Right renal cortex interstitium (tissue), 3 donors: Measurements from ENCODE around the gene CDHR3. TPM values are rescaled to one million over a fixed set of nuclear protein-coding genes. Genes with fewer than 3 reads are reported as not detected.
A peak's percentile ranks its signal among the peaks of the same experiment; 100 is the strongest.

Experiments used
- DNase-seq, 3 donors: peaks; one replicate each; pipeline ENCODE4 v3.0.0-alpha.2; 2013; ENCODE audit warnings: low read depth in 3 of 3, low spot score in 2 of 3
- polyA plus RNA-seq, 3 donors: library from polyadenylated mRNA; unstranded; fragments of 120-200 nt; gene quantifications; one replicate each; pipeline ENCODE4 v1.2.1, GENCODE V29; 2013; ENCODE audit not compliant: insufficient read length in 3 of 3

CDHR3 gene, protein sequence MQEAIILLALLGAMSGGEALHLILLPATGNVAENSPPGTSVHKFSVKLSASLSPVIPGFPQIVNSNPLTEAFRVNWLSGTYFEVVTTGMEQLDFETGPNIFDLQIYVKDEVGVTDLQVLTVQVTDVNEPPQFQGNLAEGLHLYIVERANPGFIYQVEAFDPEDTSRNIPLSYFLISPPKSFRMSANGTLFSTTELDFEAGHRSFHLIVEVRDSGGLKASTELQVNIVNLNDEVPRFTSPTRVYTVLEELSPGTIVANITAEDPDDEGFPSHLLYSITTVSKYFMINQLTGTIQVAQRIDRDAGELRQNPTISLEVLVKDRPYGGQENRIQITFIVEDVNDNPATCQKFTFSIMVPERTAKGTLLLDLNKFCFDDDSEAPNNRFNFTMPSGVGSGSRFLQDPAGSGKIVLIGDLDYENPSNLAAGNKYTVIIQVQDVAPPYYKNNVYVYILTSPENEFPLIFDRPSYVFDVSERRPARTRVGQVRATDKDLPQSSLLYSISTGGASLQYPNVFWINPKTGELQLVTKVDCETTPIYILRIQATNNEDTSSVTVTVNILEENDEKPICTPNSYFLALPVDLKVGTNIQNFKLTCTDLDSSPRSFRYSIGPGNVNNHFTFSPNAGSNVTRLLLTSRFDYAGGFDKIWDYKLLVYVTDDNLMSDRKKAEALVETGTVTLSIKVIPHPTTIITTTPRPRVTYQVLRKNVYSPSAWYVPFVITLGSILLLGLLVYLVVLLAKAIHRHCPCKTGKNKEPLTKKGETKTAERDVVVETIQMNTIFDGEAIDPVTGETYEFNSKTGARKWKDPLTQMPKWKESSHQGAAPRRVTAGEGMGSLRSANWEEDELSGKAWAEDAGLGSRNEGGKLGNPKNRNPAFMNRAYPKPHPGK
- polyA plus RNA-seq: 1 to 10 TPM; 4.8 to 5.9 (median 5.0) TPM

GRCh38 chr7:105963038-105963667 lies at the start of gene CDHR3:
TSS of gene CDHR3 (plus strand) at chr7:105963264. CDS start at chr7:105963319, 55 bp downstream.
- no peak for DNase-seq

DNA sequence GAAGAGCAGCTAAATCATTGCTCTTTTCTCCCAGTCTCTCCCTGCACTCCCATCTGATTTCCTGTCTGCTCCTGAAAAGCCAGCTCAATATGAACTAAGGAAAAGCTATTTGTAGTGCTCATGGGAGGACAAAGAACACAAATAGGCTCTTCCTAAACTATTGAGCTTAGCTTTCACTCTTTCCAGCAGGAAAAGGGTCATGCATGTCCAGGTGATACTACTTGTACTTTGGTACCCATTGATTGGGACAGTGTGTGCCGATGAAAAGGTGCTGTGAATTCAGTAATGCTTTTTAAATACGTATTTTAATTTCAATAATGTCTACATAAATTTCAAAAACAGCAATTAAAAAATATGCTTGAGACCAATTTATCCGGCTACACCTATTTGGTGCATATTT lies 49.1 kb upstream of the CDHR3 start:
- no peak for DNase-seq

DNA sequence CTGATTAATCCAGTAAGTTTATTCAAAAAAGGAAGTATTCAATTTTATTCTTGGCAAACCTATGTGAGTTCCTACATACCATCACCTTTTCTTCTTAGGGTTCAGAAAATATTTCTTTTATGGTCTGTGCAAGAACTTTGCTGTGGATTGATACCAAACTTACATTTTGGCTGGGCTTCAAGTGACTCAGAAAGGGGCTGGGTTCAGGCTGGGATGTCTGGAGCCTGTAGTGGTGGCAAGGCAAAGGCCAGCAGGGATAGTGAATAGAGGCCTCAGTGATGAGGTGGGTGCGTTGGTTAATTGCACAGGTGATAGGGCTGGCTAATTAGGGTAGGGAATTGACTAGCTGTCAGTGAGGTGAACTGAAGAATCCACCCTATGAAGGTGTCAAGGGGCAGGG lies 46.5 kb upstream of the CDHR3 start:
- no peak for DNase-seq

GRCh38 chr7:105917659-105918058 lies 45.4 kb upstream of the CDHR3 start:
- DNase-seq: no peak

GRCh38 chr7:105920766-105921165 lies 42.3 kb upstream of the CDHR3 start:
- DNase-seq: no peak

- no peak for DNase-seq
Measured at GRCh38 chr7:105924945-105925344, 38.1 kb upstream of the CDHR3 start.

- DNase-seq: no peak
Measured at GRCh38 chr7:105926131-105926530, 36.9 kb upstream of the CDHR3 start.

GRCh38 chr7:105931179-105931578 lies 31.9 kb upstream of the CDHR3 start:
- no peak for DNase-seq

DNA sequence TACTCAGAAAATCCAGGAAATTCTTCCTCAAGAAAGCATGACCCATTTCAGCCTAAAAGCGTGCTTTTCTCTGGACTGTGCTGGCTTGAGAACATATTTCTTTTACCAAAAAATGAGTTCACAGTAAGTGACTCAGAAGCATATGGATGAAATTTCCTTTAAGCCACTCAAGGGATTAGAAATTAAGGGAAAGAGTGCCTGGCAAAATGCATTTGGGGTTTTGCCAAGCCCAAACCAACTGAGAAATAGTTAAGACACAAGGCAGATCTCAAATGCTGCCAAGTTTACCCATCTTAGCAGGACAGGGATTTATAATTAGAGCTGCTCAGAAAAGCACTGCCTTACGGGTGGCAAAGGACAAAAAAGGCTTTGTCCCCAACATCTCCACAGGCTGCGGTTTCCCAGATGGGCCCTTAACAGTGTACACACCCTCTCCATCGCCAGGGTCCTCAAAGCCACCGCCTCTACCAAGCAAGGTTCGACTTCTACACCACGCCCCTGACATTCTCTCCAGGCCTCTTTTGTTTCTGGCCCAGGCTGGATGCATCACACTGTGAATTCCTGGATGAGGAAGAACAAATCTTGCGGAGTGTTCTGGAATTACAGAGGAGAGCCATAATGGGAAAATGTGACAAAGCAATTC lies 30.1 kb upstream of the CDHR3 start:
- DNase-seq: no peak

DNA sequence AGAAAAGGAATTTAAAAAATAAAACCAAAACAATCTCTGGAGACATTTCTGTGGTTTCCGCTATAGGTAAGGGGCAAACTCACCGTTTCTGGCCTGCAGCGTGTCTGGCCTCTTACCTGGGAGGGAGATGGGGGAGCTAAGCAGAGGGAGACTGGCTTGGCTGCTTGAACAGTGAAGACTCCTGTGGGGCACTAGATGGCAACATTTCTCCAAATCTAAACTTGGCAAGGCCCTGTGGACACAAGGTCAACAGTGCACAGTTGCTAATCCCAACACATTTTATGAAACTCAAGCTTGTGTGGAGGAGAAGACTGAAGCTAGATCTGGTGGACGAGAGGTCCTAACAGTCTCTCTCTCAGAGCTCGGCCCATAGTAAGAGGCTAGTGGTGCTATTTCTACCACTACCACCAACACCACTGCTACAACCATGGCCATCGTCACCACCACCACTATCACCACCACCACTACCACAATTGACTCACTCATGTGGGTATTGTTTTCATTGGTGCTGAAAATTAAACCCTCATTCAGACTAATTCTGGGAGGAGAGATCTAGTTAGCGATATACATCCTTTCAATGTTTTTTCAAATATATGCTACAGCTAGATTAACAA lies 28.4 kb upstream of the CDHR3 start:
- DNase-seq: peak in 2 of 3 donors; percentile 12 to 27

GRCh38 chr7:105935250-105935649 lies 27.8 kb upstream of the CDHR3 start:
- DNase-seq: no peak

DNA sequence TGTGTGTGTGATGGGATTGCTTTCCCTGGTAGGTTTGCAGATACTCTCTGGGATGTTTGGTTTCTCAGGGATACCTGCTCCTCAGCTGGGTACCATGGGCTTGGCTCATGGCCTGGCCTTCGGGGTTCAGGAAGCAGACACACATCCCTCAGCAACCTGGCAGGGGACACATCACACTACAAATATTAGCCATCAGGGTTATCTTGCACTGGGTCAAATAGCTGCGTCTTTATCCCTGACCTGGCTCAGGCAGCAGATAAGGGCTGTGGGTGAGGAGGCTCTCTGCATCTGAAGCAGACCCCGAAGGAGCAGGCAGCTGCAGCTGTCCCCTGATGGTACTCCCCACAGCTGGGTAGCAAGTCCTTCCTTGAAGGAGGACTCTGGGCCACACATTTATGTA lies 25.7 kb upstream of the CDHR3 start:
- no peak for DNase-seq

- no peak for DNase-seq
Measured at GRCh38 chr7:105940109-105940508, 23.0 kb upstream of the CDHR3 start.

DNA sequence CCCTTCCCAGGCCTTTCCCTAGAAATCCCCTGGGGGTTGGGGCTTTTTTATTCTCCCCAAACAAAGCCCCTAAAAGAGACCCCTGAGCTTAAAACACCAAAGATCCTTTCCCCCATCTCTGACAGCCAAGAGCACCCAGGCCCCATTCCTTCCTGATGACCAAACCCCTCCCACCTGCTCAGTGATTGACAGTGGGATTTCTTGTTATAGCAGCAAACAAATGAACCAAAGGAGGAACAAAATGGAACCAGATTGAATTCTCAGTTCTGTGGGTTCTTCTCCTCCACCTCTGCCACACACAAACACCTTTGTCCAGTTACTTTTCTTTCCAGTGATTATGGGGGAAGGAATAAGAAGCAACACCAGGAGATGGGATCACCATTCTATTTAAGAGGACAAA lies 21.5 kb upstream of the CDHR3 start:
- no peak for DNase-seq

- DNase-seq: no peak
Measured at GRCh38 chr7:105943486-105943885, 19.6 kb upstream of the CDHR3 start.

DNA sequence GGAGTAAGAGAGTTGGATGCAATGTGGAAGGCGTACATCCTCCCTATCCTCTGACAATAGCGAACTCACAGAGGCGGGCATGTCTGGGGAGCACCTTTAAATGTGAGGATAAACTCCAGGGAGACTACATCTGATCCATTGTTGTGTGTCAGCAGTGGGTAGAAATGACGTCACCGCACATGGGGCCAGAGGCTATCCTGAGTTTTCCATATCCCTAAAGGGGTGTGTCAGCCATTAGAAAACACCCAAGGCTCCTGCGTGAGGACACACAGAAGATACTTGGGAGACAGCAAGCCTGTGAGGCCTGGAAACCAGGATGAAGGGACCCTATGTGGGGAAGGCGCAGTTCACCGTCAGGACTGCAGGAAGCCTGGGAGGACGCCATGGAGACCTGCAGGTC lies 17.2 kb upstream of the CDHR3 start:
- DNase-seq: no peak

DNA sequence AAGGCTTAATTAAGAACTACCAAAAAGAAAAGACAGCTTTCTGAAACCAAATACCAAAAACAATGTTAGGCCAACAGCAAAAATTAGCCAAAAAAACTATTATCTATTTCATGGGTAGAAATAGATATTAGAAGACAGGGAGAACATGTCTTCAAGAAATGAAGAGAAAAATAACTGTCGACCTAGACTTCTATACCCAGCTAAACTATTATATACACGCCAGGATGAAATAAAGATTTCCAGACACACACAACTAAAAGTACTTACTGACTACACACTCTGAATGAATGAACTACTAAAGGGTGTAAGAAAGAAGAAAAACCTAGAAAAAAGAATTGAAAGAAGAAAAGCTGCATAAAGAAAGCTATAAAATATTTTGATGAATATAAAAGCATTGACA lies 11.5 kb upstream of the CDHR3 start:
- no peak for DNase-seq

DNA sequence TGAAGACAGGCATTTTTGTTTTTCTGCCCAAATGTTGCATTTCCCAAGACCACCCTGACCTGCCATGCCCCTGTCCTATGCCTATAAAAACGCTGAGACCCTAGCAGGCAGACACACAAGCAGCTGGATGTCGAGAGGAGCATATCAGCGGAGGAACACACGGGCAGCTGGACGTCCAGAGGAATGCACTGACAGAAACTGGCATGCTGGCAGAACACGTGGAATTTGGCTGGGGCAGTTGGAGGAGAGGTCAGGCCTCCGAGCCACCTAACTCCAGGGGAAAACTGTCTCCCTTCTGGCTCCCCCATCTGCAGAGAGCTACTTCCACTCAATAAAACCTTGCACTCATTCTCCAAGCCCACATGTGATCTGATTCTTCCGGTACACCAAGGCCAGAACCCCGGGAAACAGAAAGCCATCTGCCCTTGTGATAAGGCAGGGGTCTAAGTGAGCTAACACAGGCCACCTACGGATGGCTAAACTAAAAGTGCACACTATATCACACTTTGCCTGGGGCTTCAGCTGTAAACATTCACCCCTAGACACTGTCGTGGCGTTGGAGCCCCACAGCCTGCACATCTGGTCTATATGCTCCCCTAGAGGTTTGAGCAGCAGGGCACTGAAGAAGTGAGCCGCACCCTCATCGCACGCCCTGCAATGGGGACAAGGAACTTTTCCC lies 10.0 kb upstream of the CDHR3 start:
- no peak for DNase-seq

GRCh38 chr7:105954711-105955110 lies 8.4 kb upstream of the CDHR3 start:
- no peak for DNase-seq
